Kidney epithelial cell (primary cell): ENCODE data around the gene BTBD9. TPM values are rescaled to one million over a fixed set of nuclear protein-coding genes. Genes with fewer than 3 reads are reported as not detected.

Experiments used
- DNase-seq: peaks from one replicate; pipeline ENCODE4 v3.0.0-alpha.2; 2010; ENCODE audit warnings: low read depth
- H3K27me3 ChIP-seq: 2 replicates; pipeline ENCODE4 v1.6.0; 2011; ENCODE audit warnings: low read length; ENCODE audit not compliant: control insufficient read depth, insufficient read depth
- H3K36me3 ChIP-seq: 2 replicates; pipeline ENCODE4 v1.5.1; 2011; ENCODE audit warnings: low read length; ENCODE audit not compliant: control insufficient read depth, insufficient read depth
- H3K4me3 ChIP-seq: 2 replicates; pipeline ENCODE4 v1.5.1; 2011; ENCODE audit warnings: low read depth, mild to moderate bottlenecking, control low read depth, low read length
- total RNA-seq: library from RNA; depleted of rRNA; stranded (reverse); fragments of >200 nt; gene quantifications from 2 replicates; pipeline ENCODE4 v1.2.3, GENCODE V29; 2015
- TF ChIP-seq, protein P1 (sequence below): IDR thresholded peaks from 2 replicates; pipeline ENCODE4 v1.5.1; 2011; ENCODE audit warnings: mild to moderate bottlenecking, moderate library complexity, low read length, control low read depth, inconsistent platforms; ENCODE audit not compliant: insufficient read depth, poor library complexity, severe bottlenecking

The BTBD9 gene
- total RNA-seq, 1 donor from 2014 or later, result 7.3 TPM

DNA sequence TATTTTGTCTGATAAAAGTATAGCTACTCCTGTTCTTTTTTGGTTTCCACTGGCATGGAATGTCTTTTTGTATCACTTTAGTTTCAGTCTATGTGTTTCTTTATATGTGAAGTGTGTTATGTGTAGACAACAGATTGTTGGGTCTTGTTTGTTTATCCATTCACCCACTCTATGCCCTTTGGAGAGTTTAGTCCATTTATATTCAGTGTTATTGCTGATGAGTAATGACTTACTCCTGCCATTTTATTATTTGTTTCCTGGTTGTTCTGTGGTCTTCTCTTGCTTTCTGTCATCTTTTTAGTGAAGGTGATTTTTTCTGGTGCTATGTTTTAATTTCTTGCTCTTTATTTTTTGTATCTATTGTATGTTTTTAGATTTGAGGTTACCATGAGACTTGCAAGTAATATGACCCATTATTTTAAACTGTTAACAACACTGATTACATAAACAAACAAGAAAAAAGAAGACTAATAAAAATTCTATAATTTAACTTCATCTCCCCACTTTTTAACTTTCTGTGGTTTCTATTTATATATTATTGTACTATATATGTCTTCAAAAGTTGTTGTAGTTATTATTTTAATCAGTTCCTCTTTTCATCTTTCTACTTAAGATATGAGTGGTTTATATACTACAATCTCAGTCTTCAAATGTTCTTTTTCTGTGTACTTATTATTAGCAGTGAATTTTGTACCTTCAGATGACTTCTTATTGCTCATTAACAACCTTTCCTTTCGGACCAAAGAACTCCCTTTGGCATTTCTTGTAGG is 323.4 kb downstream of the BTBD9 start:
- Histone ChIP-seq H3K4me3 (no peak overlapping the region), H3K27me3 (no peaks in the 10 kb centered on the region), H3K36me3 (no peaks in the 10 kb centered on the region)
- TF ChIP-seq, protein P1, sequence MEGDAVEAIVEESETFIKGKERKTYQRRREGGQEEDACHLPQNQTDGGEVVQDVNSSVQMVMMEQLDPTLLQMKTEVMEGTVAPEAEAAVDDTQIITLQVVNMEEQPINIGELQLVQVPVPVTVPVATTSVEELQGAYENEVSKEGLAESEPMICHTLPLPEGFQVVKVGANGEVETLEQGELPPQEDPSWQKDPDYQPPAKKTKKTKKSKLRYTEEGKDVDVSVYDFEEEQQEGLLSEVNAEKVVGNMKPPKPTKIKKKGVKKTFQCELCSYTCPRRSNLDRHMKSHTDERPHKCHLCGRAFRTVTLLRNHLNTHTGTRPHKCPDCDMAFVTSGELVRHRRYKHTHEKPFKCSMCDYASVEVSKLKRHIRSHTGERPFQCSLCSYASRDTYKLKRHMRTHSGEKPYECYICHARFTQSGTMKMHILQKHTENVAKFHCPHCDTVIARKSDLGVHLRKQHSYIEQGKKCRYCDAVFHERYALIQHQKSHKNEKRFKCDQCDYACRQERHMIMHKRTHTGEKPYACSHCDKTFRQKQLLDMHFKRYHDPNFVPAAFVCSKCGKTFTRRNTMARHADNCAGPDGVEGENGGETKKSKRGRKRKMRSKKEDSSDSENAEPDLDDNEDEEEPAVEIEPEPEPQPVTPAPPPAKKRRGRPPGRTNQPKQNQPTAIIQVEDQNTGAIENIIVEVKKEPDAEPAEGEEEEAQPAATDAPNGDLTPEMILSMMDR, result no peak
- no peak for DNase-seq

- no peaks in the 10 kb centered on the region for H3K27me3 ChIP-seq
- no peaks in the 10 kb centered on the region for H3K36me3 ChIP-seq
- no peak overlapping the region for H3K4me3 ChIP-seq
- TF ChIP-seq, protein P1, result no peak
- DNase-seq, result no peak
Measured at GRCh38 chr6:38311201-38311600, 328.5 kb downstream of the BTBD9 start.

GRCh38 chr6:38310061-38310460 is 329.7 kb downstream of the BTBD9 start:
- Histone ChIP-seq H3K27me3 (no peaks in the 10 kb centered on the region), H3K36me3 (no peaks in the 10 kb centered on the region), H3K4me3 (no peak overlapping the region)
- TF ChIP-seq, protein P1, result no peak
- no peak for DNase-seq

DNA sequence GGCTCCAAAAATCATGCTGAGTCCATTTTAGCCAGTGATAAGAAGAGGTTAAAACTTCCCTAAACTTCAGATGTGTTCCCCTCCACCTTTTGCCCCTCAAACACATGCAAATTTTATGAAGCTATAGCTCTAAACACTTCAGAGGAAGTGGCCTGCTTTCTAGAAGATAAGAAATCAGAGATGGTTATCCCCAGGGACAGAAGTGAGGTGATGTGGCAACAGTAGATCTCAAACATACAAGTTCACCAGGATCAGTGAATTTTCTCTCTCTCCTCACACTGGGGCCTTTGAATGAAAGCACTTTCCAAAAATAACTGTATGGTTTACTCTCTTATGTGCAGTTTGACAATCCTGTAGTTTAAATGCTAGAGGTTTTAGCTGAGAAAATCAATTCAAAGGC is 332.0 kb downstream of the BTBD9 start:
- no peak for DNase-seq
- H3K27me3 ChIP-seq, result no peaks in the 10 kb centered on the region
- H3K4me3 ChIP-seq, result no peak overlapping the region
- no peaks in the 10 kb centered on the region for H3K36me3 ChIP-seq
- TF ChIP-seq, protein P1, result no peak

- no peak for DNase-seq
- Histone ChIP-seq H3K4me3 (no peak overlapping the region), H3K36me3 (no peaks in the 10 kb centered on the region), H3K27me3 (no peaks in the 10 kb centered on the region)
- TF ChIP-seq, protein P1, result no peak
Measured at GRCh38 chr6:38306931-38307330, 332.8 kb downstream of the BTBD9 start.
